Esophagus muscularis mucosa (tissue), 4 donors: ENCODE data around the gene DNAJB12. TPM values are rescaled to one million over a fixed set of nuclear protein-coding genes. Genes with fewer than 3 reads are reported as not detected.
"Not testable (repeated sequence)": the region's sequence is repeated elsewhere in the genome, so short reads cannot be mapped to it uniquely, and the experiment has no call there.

ENCODE experiments used
- DNase-seq: peaks from one replicate; pipeline ENCODE4 v3.0.0-alpha.2; 2017; ENCODE audit errors: extremely low spot score
- H3K27ac ChIP-seq, 4 donors: fragments of 200-600 bp; sonication (generic); replicated peaks in 1 of 4; 1 replicate in 3 of 4; 2 replicates in 1 of 4; pipeline ENCODE4 v1.5.1; 2016 to 2019; ENCODE audit warnings: mild to moderate bottlenecking in 1 of 4
- H3K27me3 ChIP-seq, 4 donors: fragments of 200-600 bp; sonication (generic); one replicate each; pipeline versions ENCODE4 v1.5.1 to v1.6.0; 2016 to 2019
- H3K36me3 ChIP-seq, 4 donors: fragments of 200-600 bp; sonication (generic); one replicate each; pipeline ENCODE4 v1.5.1; 2016 to 2019
- H3K4me1 ChIP-seq, 4 donors: fragments of 200-600 bp; sonication (generic); one replicate each; pipeline ENCODE4 v1.5.1; 2016 to 2019
- H3K4me3 ChIP-seq, 4 donors: fragments of 200-600 bp; sonication (generic); 1 replicate in 2 of 4; 2 replicates in 2 of 4; pipeline ENCODE4 v1.5.1; 2016 to 2019; ENCODE audit warnings: mild to moderate bottlenecking in 4 of 4, moderate library complexity in 1 of 4
- H3K9me3 ChIP-seq, 4 donors: fragments of 200-600 bp; sonication (generic); 1 replicate in 3 of 4; 2 replicates in 1 of 4; pipeline ENCODE4 v1.5.1; 2016 to 2019
- EP300 ChIP-seq: sonication (generic); formaldehyde crosslinking; IDR thresholded peaks from one replicate; pipeline ENCODE4 v1.6.1; 2017; ENCODE audit warnings: antibody characterized with exemption
- POLR2A ChIP-seq: fragments of 450-650 bp; IDR thresholded peaks from one replicate; pipeline ENCODE4 v1.6.1; 2017; ENCODE audit warnings: antibody characterized with exemption, moderate library complexity, mild to moderate bottlenecking, low read depth
- POLR2AphosphoS5 ChIP-seq, 2 donors: sonication (generic); formaldehyde crosslinking; IDR thresholded peaks; one replicate each; pipeline ENCODE4 v1.6.1; 2017; ENCODE audit warnings: antibody characterized with exemption in 2 of 2
- WGBS: methylation state at CpG from one replicate; pipeline ENCODE4 v1.1.5; 2018; 5-methylcytosine and 5-hydroxymethylcytosine counted together
- intact Hi-C: fragments of 100-400 bp; cut with DNase I; formaldehyde crosslinking; loops from one replicate; pipeline ENCODE4 v1.15.1; 2023
- total RNA-seq, 4 donors: library from RNA; depleted of rRNA; stranded (reverse); fragments of >200 nt; gene quantifications; one replicate each; pipeline versions ENCODE4 v1.1.0 to v1.2.1, GENCODE V29; 2016
- TF ChIP-seq, protein P1 (sequence below), 3 experiments: fragments of 200-600 bp in 2 of 3; fragments of 450-650 bp in 1 of 3; sonication (generic) in 2 of 3; IDR thresholded peaks; one replicate each; pipeline ENCODE4 v1.5.1; 2017 to 2019; ENCODE audit warnings: antibody characterized with exemption in 3 of 3, mild to moderate bottlenecking in 2 of 3, moderate library complexity in 1 of 3

Gene DNAJB12
- total RNA-seq, 4 donors from 2014 or later: 27.8 to 46.5 (median 37.8) TPM

DNA sequence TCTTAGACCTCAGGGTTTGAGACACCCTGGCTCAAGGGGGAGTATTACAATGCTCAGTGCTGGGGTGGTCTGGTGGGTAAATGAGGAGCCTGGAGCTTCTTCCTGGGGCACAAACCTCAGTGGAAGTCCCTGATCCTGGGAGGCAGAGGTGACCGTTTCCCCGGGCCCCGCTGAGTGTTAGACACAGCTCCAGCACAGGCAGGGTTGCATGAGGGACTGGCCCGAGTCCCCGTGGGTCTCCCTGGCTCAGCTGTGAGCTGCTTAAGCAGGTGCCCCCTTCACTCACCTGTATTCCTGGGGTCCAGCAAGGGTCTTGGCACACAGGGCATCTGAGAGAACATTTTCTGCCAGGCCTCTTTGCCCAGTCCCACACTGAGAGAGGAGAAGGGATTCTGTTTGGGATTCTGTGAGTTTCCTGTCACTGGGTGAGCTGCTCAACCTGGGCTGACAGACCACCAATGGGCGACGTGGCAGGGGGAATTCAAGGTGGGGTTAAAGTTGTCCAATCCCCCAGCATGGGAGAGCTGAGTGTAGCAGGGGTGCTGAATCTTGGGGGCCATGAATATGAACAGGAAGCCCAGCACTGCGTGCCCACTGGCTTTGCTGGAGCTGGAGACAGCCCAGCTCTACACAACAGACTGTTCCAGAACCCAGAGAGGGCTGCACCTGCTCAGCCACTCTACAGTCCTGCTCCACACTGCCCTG is 51.1 kb downstream of the DNAJB12 start:
- peaks cover 7 to 10% (median 8%) of the 10 kb centered on the region in 4 donors for H3K4me1 ChIP-seq
- no peak for DNase-seq
- 93% methylated on average over 5 of the region's 8 CpGs for WGBS

DNA sequence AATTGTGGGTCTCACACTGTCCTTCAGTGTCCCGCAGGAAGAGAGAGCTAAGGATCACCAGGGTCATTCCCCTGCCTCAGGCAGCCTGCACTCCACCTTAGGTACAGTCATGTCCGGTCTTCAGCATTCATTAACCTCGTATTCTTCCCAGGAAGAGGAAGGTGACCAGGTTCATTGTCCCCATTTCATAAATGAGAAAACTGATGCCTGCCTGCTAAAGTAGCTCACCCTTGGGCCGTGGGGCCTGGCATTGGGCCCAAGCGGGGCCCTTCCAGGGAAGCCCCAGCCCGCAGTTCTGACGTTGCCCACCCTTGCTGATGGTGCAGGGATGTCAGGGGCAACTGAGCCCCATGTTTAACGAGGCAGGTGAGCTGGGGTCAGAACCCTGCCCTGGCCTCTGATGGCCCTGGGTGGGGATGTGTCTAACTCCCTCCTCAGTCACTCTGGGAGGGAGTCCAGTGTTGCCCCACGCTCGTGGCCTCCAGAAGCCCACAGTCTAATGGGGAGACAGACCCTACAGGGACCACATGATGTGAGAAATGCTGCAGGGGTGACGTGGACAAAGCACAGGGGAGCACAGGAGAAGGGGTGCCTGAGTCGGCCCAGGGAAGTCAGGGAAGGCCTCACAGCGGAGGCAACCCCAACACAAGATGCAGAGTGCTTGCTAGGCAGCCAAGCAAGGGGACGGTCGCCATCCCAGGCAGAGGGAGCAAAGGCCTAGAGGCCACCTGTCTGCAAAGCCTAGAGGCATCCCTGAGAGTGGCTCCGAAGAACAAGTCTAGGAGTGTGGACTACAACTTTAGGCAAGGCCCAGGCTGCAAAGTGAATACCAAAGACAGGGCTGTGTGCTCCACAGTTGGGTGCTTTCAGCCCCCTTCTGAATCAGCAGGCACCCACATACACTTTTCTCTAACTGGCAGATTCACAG is 55.9 kb downstream of the DNAJB12 start:
- H3K27ac ChIP-seq: peak overlapping the region; percentile 88 to 96 (median 93)
- no peak for DNase-seq
- H3K9me3 ChIP-seq: no peaks in the 10 kb centered on the region
- intact Hi-C loops: no loop called here
- H3K36me3 ChIP-seq: no peaks in the 10 kb centered on the region
- TF ChIP-seq, protein P1, sequence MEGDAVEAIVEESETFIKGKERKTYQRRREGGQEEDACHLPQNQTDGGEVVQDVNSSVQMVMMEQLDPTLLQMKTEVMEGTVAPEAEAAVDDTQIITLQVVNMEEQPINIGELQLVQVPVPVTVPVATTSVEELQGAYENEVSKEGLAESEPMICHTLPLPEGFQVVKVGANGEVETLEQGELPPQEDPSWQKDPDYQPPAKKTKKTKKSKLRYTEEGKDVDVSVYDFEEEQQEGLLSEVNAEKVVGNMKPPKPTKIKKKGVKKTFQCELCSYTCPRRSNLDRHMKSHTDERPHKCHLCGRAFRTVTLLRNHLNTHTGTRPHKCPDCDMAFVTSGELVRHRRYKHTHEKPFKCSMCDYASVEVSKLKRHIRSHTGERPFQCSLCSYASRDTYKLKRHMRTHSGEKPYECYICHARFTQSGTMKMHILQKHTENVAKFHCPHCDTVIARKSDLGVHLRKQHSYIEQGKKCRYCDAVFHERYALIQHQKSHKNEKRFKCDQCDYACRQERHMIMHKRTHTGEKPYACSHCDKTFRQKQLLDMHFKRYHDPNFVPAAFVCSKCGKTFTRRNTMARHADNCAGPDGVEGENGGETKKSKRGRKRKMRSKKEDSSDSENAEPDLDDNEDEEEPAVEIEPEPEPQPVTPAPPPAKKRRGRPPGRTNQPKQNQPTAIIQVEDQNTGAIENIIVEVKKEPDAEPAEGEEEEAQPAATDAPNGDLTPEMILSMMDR (IDR thresholded peaks at IDR 0.05): no peak
- TF ChIP-seq POLR2A (no peak), POLR2AphosphoS5 (IDR thresholded peaks at IDR 0.05) (no peak), EP300 (no peak)
- no peak overlapping the region for H3K4me3 ChIP-seq
- peaks cover 8 to 24% (median 22%) of the 10 kb centered on the region in 4 donors for H3K4me1 ChIP-seq
- no peaks in the 10 kb centered on the region for H3K27me3 ChIP-seq
- 89% methylated on average over 16 of the region's 16 CpGs for WGBS

More for the DNA sequence above, 51.1 kb downstream of the DNAJB12 start:
- intact Hi-C loops: no loop called here
- Histone ChIP-seq H3K36me3 (no peaks in the 10 kb centered on the region), H3K27ac (no peak overlapping the region), H3K9me3 (no peaks in the 10 kb centered on the region), H3K4me3 (no peak overlapping the region), H3K27me3 (no peaks in the 10 kb centered on the region)
- TF ChIP-seq, protein P1 (IDR thresholded peaks at IDR 0.05): no peak
- TF ChIP-seq POLR2AphosphoS5 (IDR thresholded peaks at IDR 0.05) (no peak), EP300 (no peak), POLR2A (no peak)

DNA sequence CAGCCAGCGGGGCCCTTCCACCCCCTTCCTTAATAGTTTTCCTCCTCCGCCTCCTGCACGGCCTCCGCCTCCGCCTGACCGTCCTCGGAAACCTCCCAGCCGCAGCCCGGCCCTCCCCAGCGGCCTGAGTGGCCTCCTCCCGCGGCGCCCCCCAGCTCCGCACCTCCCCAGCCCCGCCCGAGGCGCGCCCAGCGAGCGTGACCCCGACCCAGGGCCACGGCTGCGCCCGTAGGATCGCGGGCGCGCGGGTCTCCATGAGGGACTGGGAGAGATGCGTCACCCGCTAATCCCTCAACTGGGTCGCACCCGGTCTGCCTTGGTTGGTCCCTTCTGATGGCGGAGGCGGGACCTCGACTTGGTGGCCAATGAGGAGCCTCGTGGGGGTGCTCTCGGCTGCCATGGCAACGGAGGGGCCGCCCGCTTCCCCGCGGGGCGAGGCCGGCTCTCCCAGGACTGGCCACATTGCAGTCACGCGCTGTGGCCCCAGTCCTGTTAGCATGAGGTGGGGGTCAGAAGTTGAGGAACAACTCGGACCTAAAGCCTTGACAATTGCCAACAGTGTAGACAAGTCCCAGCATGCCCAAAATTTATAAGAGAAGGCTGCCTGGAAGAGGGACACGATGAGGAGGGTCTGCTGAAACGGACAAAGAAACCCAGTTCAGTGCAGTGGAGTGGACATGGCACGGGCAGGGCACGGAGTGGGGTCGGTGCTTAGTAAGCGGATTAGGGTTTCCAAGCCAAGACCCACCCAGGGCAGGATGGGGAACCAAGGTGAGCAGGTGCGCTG is 56.7 kb downstream of the DNAJB12 start:
- Histone ChIP-seq H3K36me3 (no peaks in the 10 kb centered on the region), H3K27ac (peak overlapping the region; percentile 88 to 96 (median 93)), H3K4me3 (peak overlapping the region; percentile 71 to 77 (median 75)), H3K27me3 (no peaks in the 10 kb centered on the region), H3K4me1 (peaks cover 8 to 24% (median 22%) of the 10 kb centered on the region in 4 donors), H3K9me3 (no peaks in the 10 kb centered on the region)
- intact Hi-C loops: no loop called here
- TF ChIP-seq EP300: no peak
- peak; percentile 84 for TF ChIP-seq POLR2A
- peak; percentile 91 to 97 for TF ChIP-seq POLR2AphosphoS5 (IDR thresholded peaks at IDR 0.05)
- TF ChIP-seq, protein P1 (IDR thresholded peaks at IDR 0.05): no peak
- 20% methylated on average over 18 of the region's 55 CpGs for WGBS
- peak; percentile 99 for DNase-seq

DNA sequence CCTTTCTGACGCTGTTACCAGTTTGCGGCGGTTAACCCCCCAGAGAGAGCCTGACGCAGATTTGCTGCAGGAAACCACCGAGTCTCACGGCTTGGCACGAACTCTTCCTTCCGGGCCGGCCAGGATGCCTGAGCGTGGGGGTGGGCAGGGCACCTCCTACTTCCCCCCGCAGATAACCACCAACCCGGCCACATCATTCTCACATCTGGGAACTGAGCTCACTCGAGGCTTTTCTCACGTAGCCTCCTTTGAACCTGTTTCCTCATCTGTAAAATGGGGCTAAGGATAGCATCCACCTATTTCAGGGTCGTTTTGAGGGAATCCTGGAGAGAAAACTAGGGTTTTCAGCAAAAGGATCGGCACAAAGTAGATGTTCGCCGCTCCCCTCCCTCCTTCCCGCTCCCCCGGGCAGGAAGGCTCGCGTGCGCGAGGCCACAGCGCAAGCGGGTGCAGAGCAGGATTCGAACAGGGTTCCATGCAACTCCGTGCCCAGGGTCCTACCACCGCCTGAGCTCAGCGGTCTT is 57.4 kb downstream of the DNAJB12 start:
- Histone ChIP-seq H3K9me3 (no peaks in the 10 kb centered on the region), H3K4me3 (peak overlapping the region; percentile 71 to 77 (median 75)), H3K27ac (peak overlapping the region; percentile 88 to 96 (median 93)), H3K27me3 (no peaks in the 10 kb centered on the region), H3K36me3 (no peaks in the 10 kb centered on the region), H3K4me1 (peaks cover 8 to 24% (median 22%) of the 10 kb centered on the region in 4 donors)
- TF ChIP-seq POLR2A (no peak), POLR2AphosphoS5 (IDR thresholded peaks at IDR 0.05) (peak; percentile 70 to 80), EP300 (peak; percentile 69)
- 10% methylated on average over 30 of the region's 30 CpGs for WGBS
- DNase-seq: peak; percentile 97
- intact Hi-C loops: no loop called here

DNA sequence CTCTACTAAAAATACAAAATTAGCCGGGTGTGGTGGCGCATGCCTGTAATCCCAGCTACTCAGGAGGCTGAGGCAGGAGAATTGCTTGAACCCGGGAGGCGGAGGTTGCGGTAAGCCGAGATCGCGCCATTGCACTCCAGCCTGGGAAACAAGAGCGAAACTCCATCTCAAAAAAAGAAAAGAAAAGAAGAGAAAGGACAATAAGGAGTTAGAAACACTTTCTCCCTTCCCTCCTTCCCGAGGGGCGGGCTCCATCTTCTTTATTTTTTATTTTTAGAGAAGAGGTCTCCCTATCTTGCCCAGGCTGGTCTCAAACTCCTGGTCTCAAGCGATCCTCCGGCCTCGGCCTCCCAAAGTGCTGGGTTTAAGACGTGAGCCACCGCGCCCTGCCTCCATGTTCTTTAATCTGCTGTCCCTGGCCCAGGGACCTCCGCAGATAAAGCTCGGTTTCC is 57.9 kb downstream of the DNAJB12 start:
- H3K36me3 ChIP-seq, intact Hi-C loops, DNase-seq: not testable (repeated sequence)

More for the DNA sequence above, 57.9 kb downstream of the DNAJB12 start:
- 74% methylated on average over 19 of the region's 19 CpGs for WGBS
- H3K27me3 ChIP-seq, H3K9me3 ChIP-seq: not testable (repeated sequence)
- H3K27ac ChIP-seq: peak overlapping the region; percentile 88 to 96 (median 93)
- peaks cover 8 to 24% (median 22%) of the 10 kb centered on the region in 4 donors for H3K4me1 ChIP-seq
- H3K4me3 ChIP-seq: peak overlapping the region; percentile 71 to 77 (median 75)
